IMR-90 (cell line): ENCODE data around the gene STRIP2.
"Not testable (repeated sequence)": the region's sequence is repeated elsewhere in the genome, so short reads cannot be mapped to it uniquely, and the experiment has no call there.

Experiments used
- BHLHE40 ChIP-seq: fragments of 150-350 bp; IDR thresholded peaks from 2 replicates; pipeline ENCODE4 v1.6.1; 2016; ENCODE audit warnings: mild to moderate bottlenecking, low read depth, low read length
- CTCF ChIP-seq: conservative IDR thresholded peaks from 2 replicates; pipeline ENCODE4 v1.5.1; 2012; ENCODE audit warnings: mild to moderate bottlenecking, low read depth, low read length, improper control_type of control experiment
- MAZ ChIP-seq: IDR thresholded peaks from 2 replicates; pipeline ENCODE4 v1.6.1; 2012; ENCODE audit warnings: low read depth, mild to moderate bottlenecking, low read length, improper control_type of control experiment, moderate library complexity, borderline replicate concordance
- POLR2A ChIP-seq: IDR thresholded peaks from 2 replicates; pipeline ENCODE4 v1.6.1; 2012; ENCODE audit warnings: mild to moderate bottlenecking, low read depth, low read length

GRCh38 chr7:129524405-129524804 lies 90.2 kb downstream of the STRIP2 start:
- TF ChIP-seq CTCF, BHLHE40, MAZ, POLR2A: not testable (repeated sequence)
